Measurements from ENCODE around the gene ADAMTSL3.

DNA sequence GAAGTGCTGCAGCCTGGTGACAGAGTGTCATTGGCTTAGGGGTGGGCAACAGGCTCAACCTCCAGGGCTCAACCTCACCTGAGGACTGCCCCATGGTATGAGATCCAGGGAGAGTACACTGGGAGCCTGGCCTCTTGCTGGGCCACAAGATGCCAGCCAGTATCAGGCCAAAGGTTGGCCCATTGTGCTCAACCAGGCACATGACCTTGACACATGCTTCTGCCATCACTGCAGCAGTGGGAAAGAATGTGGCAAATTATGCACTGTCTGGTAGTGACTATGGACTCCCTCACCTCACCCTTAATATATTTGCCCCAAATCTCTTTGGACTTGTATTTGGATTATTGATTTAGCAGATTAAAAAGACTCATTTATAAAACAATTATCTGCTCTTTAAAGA is 347.7 kb downstream of the ADAMTSL3 start:
- TF ChIP-seq POLR2A (IDR thresholded peaks at IDR 0.05; ENCODE audit: low read length) (no peak), GATA1 (IDR thresholded peaks at IDR 0.05; ENCODE audit: low read depth, low read length) (no peak)

All from erythroblast (primary cell).